Cerebellar nuclear complex (tissue), 1 donor: ENCODE results near the gene ABCA2.
"Not testable (repeated sequence)": the region's sequence is repeated elsewhere in the genome, so short reads cannot be mapped to it uniquely, and the experiment has no call there.

Experiments used
- DNase-seq, 2 experiments: peaks; one replicate each; lab custom pipeline; 2025; lab: John Stamatoyannopoulos, UW

The ABCA2 gene

GRCh38 chr9:137046088-137046787, 18.2 kb upstream of the ABCA2 start, which contains the start of gene NPDC1:
Gene NPDC1 (minus strand): TSS chr9:137046177. CDS start chr9:137045989, 188 bp downstream.
- no peak for DNase-seq

GRCh38 chr9:137045294-137046087, 17.5 kb upstream of the ABCA2 start:
- DNase-seq = peak in 1 of 2 experiments; percentile 16

- DNase-seq = no peak
These were observed 16.6 kb upstream of the ABCA2 start for GRCh38 chr9:137044502-137045177.

DNA sequence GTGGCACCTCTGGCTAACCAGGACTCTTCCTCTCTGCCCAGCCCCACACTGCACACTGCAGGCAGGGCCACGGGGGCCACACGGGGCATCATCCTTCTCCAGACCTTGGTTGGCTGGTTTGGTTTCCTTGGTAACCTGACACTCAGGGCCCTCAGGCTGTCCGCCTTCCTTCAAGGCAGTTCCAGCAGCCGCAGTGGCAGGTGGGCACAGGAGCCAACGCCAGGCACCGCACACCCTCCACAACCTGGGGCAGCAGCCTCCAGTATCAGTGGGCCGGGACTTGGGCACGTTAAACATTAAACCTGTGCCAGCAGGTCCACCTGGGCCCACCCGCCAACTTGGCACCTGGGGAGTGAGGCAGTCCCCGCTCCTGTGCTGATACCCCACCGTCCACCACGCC, 16.0 kb upstream of the ABCA2 start:
- no peak for DNase-seq

GRCh38 chr9:137042751-137043727, 15.0 kb upstream of the ABCA2 start:
- DNase-seq = no peak

DNA sequence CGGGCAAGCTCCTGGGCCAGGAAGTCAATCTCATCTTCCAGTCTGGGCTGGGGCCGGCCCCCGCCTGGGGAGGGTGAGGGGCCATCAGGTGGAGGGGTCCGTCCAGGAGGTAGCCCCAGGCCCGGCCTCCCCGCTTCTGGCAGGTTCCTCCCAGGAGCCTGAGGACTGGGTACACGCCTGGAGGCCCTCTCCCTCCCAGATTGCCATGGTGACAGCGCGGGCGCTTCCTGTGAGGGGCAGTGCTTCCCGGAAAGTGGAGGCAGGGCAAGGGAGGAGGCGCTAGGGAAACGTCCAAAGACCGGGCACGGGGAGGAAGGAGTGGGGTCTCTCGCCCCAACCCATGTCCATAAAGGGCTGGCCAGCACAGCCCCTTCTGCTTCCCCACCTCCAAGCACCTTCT, 13.1 kb upstream of the ABCA2 start:
- DNase-seq = no peak

DNA sequence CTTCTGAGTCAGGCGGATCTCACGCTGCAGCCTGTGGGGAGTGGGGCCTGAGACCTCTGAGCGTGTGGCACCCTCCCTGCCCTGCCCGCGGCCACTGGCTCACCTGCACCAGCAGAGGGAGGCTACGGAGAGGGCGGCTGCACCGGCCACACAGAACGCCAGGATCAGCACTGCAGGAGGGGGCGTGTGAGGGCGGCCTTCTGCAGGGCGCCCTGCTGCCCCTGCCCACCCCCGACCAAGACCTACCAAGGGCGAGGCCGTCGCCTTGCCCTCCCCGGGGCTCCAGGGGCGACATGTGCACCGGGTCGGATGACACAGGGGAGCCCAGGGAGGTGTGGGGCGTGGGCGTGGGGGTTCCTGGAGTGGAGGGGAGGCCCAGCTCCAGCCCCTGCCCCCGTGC, 12.5 kb upstream of the ABCA2 start:
- no peak for DNase-seq

DNA sequence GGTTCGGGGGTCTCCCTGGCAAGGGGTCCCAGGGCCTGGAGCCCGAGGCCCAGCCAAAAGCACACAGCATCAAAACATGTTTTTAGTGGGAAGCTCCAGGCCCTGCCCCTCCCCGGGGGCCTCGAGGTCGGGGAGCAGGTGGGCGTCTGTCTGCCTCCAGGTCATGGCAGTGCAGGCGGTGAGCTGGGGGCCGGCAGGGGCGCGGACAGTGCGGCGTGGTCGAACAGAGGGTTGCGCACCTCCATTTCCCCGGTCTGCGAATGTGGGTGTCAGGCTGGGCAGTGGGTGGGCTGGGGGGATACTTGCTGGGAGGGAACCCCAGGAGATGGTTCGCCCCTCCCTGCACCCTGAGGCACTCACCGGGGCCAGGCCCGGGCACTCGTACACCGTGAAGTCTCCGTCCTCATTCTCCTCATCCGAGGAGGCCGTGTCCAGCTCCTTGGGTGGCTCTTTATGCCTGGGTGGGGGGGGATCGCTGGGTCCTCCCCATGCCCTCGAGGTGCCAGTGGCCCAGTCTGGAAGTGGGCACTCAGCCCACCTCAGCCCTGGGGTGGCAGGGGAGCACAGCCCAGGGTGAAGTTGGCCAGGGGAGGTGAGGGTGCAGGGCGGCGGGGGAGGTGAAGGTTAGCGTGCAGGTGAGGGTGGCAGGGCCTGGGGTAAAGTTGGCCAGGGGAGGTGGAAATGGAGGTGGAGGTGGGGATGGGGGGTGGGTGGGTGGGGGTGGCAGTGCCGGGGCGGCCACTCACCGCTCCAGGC, 11.8 kb upstream of the ABCA2 start:
- no peak for DNase-seq

GRCh38 chr9:137038916-137039315, 10.9 kb upstream of the ABCA2 start:
- no peak for DNase-seq

DNA sequence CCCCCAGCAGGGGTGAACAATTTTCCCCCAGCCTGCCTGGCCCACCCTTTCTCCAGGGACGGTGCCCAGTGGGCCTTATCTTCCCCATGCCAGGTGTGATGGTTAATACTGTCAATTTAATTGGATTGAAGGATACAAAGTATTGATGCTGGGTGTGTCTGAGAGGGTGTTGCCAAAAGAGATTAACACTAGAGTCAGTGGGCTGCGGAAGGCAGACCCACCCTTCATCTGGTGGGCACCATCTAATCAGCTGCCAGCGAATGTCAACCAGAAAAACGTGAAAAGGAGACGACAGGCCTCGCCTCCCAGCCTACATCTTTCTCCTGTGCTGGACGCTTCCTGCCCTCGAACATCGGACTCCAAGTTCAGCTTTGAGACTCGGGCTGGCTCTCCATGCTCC, 9.4 kb upstream of the ABCA2 start:
- DNase-seq = no peak

GRCh38 chr9:137037035-137037434, 9.0 kb upstream of the ABCA2 start:
- no peak for DNase-seq

DNA sequence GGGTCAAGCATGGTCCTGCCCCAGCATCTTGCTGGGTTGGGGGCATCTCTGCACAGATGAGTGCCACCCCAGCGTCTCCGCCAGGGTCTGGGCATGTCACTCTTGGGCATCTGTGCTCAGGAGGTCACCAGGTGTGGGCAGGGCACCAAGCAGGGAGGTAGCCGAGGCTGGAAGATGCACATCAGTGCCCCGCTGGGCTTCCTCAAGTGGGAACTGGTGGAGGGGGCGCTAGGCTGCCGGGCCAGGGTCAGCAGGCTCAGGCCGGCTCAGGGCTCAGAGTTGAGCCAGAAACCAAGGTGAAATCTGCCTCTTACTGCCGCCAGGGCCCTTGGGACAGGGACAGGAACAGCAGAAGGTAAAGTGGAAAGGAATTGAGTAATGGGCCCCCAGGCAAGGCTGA, 7.9 kb upstream of the ABCA2 start:
- DNase-seq = no peak

GRCh38 chr9:137035507-137035834, 7.4 kb upstream of the ABCA2 start:
- DNase-seq = no peak

DNA sequence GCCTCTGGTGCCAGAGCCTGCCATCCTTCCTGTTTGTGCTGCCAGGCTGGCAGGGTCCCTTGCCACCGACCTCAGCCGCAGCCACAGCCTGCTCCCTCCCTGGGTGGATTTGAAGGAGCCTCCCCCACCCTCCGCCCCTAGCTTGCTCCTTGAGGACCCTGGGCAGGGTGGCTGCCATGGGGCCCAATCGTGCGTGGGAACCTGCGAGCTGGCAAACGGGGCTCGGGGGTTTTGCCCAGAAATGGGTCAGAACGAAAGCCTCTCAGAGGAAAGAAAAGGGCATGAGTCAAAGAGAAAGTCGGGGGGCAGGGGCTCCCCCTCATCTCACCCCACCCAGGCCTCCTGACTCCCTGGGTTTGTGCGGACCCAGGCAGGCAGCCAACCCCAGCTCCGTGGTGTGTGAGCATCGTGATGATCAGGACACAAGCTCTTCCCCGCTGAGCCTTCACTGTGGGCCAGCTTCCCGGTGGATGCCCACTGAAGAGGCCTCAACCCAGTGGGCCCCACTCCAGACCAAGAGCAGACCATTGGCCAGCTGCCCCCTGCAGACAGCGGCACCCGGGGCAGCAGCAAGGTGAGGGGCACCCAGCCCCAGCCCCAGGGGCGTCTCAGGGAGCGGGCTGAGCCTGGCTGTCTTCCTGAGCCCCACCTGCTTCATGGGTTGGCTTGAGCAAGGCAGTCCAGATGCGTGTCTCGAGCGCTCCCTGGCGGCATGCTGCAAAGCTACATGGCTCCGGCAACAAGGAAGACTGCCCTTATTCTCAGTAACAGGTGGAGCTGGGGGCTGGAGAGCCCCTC, 6.9 kb upstream of the ABCA2 start:
- peak in 1 of 2 experiments; percentile 68 for DNase-seq

GRCh38 chr9:137034039-137034708, 6.1 kb upstream of the ABCA2 start:
- DNase-seq = peak in 1 of 2 experiments; percentile 29

DNA sequence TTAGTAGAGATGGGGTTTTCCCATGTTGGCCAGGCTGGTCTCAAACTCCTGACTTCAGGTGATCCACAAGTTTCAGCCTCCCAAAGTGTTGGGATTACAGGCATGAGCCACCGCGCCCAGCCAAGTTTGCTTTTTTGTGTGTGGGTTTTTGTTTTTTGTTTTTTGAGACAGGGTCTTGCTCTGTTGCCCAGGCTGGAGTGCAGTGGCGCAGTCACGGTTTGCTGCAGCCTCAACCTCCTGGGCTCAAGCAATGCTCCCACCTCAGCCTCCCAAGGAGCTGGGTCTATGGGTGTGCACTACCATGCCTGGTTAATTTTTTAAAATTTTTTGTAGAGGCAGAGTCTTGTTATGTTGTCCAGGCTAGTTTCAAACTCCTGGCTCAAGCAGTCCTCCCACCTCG, 5.4 kb upstream of the ABCA2 start:
- not testable (repeated sequence) for DNase-seq

DNA sequence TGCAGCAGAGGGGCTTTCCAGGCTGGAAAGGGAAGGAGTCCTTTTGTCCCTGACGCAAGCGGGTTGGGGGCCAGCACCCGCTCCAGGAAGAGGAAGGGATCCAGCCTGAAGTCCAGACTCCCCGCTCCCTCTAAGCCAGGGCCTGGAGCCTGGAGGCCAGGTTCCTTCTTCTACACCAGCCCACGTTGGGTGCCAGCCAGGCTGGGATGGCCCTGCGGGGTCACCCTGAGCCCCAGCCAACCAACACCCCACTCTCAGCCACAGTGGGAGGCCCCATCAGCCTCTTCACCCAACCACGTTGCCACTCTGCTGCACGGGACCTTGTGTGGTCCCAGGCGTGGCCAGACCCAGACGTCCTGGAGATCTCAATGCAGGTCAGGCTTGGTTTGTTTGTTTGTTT, 4.8 kb upstream of the ABCA2 start:
- no peak for DNase-seq

DNA sequence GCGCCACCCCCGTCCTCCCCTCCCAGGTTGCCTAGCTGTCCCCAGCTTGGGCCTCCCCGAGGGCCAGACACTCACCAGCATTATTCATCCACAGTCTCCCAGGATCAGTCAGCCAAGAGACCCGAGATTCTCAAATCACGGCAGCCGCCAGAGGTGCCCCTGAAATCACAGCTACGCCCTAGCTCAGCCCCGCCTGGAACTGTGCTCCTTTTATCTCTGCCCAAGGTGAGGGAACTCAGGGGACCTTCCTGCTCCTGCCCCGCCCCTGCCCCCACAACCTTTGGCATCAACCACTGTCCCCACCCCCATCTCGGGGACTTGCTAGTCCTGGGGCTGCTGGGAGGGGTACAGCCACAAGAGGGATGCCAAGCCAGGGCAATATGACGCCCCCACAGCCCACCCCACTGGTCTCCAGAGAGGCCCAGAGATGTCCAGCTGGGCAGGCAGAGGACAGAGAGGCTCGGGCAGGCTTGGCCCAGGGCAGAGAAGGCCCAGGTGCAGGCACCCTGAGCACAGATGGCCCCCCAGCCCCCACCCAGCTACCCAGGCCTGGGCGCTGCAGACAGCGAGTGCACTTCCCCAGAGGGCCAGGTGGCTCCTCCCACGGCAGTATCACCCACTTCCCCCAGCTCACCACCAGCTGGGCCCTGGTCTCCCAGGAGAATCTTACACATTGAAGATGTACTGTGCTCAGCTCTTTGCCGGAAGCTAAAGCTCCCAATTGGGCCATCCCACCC, 4.0 kb upstream of the ABCA2 start, which contains the start of gene FUT7:
Gene FUT7 (minus strand): TSS at position 185 of the 737 bp plus-strand sequence. CDS start 97 bp downstream, at position 88.
- DNase-seq = no peak
